ENCODE data around the gene DDX5.

The DDX5 gene

GRCh38 chr17:64508683-64509082, 2.6 kb upstream of the DDX5 start:
- H3K4me1 ChIP-seq (ENCODE audit: insufficient read depth, low read length): peaks cover 23% of the 10 kb centered on the region
- H3K27ac ChIP-seq (ENCODE audit: low read depth, low read length): no peak overlapping the region
- H3K27me3 ChIP-seq (ENCODE audit: control insufficient read depth in 1 of 2, insufficient read depth in 2 of 2, low read length in 2 of 2): no peaks in the 10 kb centered on the region
- peak overlapping the region in 1 of 2 donors; percentile 99 for H3K4me3 ChIP-seq (ENCODE audit: low read depth in 1 of 2, low read length in 2 of 2)
- peaks cover 41% of the 10 kb centered on the region for H3K36me3 ChIP-seq (ENCODE audit: insufficient read depth, low read length)
- H3K9ac ChIP-seq (ENCODE audit: low read length): peak overlapping the region; percentile 97
- H3K9me3 ChIP-seq (ENCODE audit: low read length): no peaks in the 10 kb centered on the region

- peak overlapping the region; percentile 95 to 99 for H3K4me3 ChIP-seq (ENCODE audit: low read depth in 1 of 2, low read length in 2 of 2)
- H3K9me3 ChIP-seq (ENCODE audit: low read length): no peaks in the 10 kb centered on the region
- H3K36me3 ChIP-seq (ENCODE audit: insufficient read depth, low read length): peaks cover 47% of the 10 kb centered on the region
- peak overlapping the region; percentile 100 for H3K27ac ChIP-seq (ENCODE audit: low read depth, low read length)
- H3K27me3 ChIP-seq (ENCODE audit: control insufficient read depth in 1 of 2, insufficient read depth in 2 of 2, low read length in 2 of 2): no peaks in the 10 kb centered on the region
- H3K9ac ChIP-seq (ENCODE audit: low read length): peak overlapping the region; percentile 97
- peaks cover 36% of the 10 kb centered on the region for H3K4me1 ChIP-seq (ENCODE audit: insufficient read depth, low read length)
These were observed 1.3 kb upstream of the DDX5 start for GRCh38 chr17:64507413-64507782.

DNA sequence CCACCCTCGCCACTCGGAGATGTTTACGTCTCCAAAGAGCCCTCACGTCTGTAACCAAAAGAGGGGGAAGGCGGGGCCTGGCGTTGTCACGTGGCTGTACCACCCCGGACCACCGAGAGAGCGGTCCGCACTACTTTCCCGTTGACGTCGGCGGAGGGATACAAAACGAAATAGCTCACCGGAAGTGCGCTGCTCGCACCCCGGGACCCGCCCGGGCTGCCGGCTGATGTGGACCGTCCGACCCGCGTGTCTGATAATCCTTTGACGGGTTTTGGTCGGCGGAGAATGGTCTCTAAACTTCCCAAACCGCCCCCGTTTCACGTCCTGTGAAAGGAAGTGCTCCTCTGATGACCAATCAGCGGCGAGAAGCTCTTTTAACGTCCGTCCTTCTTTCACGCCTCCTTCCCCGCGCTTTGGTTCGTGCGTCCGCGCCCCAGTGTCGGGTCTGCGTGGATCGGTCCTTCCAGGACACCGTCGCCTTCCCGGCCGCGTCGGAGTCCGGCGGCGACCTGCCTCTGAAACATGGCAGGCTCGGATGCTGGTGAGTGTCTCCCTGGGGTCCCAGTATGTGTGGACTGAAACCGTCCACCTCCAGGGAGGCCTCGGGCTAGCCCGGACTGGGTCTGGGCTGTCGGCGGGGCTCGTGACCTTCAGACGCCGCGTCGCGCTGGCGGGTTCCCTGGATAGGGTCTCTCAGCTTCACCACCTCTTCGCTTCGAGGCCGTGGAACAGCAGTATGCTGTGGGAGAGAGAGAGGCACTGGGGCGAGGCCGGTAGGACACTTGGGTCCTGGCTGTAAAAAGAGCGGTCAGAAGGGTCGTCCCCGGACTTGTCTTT, 705 bp upstream of the DDX5 start, which contains the start of gene CEP95:
TSS of gene CEP95 (plus strand) at position 402 of the 837 bp plus-strand sequence. CDS start at position 523, 121 bp downstream.
- Histone ChIP-seq H3K4me3 (ENCODE audit: low read depth in 1 of 2, low read length in 2 of 2) (peak within 1 kb of the TSS; percentile 95 to 99), H3K4me1 (ENCODE audit: insufficient read depth, low read length) (peaks cover 42% of the 10 kb centered on the region), H3K36me3 (ENCODE audit: insufficient read depth, low read length) (peaks cover 49% of the 10 kb centered on the region), H3K27ac (ENCODE audit: low read depth, low read length) (peak within 1 kb of the TSS; percentile 100), H3K9me3 (ENCODE audit: low read length) (no peaks in the 10 kb centered on the region), H3K27me3 (ENCODE audit: control insufficient read depth in 1 of 2, insufficient read depth in 2 of 2, low read length in 2 of 2) (no peaks in the 10 kb centered on the region), H3K9ac (ENCODE audit: low read length) (peak within 1 kb of the TSS; percentile 100)

DNA sequence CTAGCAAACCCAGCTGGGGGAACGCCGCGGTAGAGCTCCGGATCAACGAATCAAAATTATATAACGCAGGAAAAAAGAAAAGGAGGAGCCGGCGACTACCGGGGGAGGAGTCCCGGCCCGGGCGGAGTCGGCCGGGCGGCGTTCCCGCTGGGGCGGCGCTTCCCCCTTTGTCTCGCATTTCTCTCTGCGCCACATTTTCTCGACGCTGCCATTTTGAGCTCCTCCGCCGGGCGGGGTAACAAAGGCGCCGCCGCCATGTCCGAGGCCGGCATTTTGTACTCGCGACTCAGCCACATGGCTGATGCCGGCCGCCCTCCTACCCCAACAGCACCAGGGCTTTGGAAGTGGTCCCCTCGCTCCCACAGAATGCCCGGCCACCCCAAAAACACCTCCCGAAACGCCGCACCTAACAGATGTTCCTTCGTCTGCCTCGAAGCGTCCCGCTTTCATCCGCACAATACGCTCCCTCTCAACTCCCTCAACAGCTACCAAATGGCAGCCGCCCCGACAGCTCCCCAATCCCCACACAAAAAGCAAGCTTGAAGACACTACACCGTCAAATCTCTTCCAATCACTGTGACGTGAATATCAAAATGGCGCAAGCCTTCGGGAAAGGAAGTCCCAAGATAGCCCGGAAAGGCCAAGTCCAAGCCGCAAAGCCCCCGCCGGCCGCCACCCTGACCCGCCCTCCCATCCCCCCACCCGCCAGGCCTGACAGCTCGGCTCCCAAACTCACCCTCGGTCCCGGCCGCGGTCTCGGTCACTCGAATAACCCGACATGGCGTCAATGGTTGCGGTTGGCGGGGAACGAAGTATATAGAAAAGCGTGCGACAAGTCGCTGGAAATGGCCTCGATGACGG, 519 bp downstream of the DDX5 start:
- Histone ChIP-seq H3K9me3 (ENCODE audit: low read length) (no peaks in the 10 kb centered on the region), H3K9ac (ENCODE audit: low read length) (peak overlapping the region; percentile 100), H3K27me3 (ENCODE audit: control insufficient read depth in 1 of 2, insufficient read depth in 2 of 2, low read length in 2 of 2) (no peaks in the 10 kb centered on the region), H3K27ac (ENCODE audit: low read depth, low read length) (peak overlapping the region; percentile 100), H3K4me3 (ENCODE audit: low read depth in 1 of 2, low read length in 2 of 2) (peak overlapping the region; percentile 86 to 99), H3K4me1 (ENCODE audit: insufficient read depth, low read length) (peaks cover 51% of the 10 kb centered on the region), H3K36me3 (ENCODE audit: insufficient read depth, low read length) (peaks cover 56% of the 10 kb centered on the region)

GRCh38 chr17:64504769-64505339, 1.2 kb downstream of the DDX5 start:
- peaks cover 57% of the 10 kb centered on the region for H3K4me1 ChIP-seq (ENCODE audit: insufficient read depth, low read length)
- peak overlapping the region; percentile 100 for H3K9ac ChIP-seq (ENCODE audit: low read length)
- H3K36me3 ChIP-seq (ENCODE audit: insufficient read depth, low read length): peaks cover 56% of the 10 kb centered on the region
- H3K4me3 ChIP-seq (ENCODE audit: low read depth in 1 of 2, low read length in 2 of 2): peak overlapping the region; percentile 83 to 99
- no peaks in the 10 kb centered on the region for H3K27me3 ChIP-seq (ENCODE audit: control insufficient read depth in 1 of 2, insufficient read depth in 2 of 2, low read length in 2 of 2)
- H3K27ac ChIP-seq (ENCODE audit: low read depth, low read length): peak overlapping the region; percentile 100
- H3K9me3 ChIP-seq (ENCODE audit: low read length): no peaks in the 10 kb centered on the region

- peak overlapping the region; percentile 100 for H3K27ac ChIP-seq (ENCODE audit: low read depth, low read length)
- H3K9me3 ChIP-seq (ENCODE audit: low read length): no peaks in the 10 kb centered on the region
- H3K36me3 ChIP-seq (ENCODE audit: insufficient read depth, low read length): peaks cover 60% of the 10 kb centered on the region
- peaks cover 55% of the 10 kb centered on the region for H3K4me1 ChIP-seq (ENCODE audit: insufficient read depth, low read length)
- peak overlapping the region; percentile 100 for H3K9ac ChIP-seq (ENCODE audit: low read length)
- H3K27me3 ChIP-seq (ENCODE audit: control insufficient read depth in 1 of 2, insufficient read depth in 2 of 2, low read length in 2 of 2): no peaks in the 10 kb centered on the region
- H3K4me3 ChIP-seq (ENCODE audit: low read depth in 1 of 2, low read length in 2 of 2): peak overlapping the region; percentile 83 to 99
These were observed 2.0 kb downstream of the DDX5 start for GRCh38 chr17:64503821-64504768.

GRCh38 chr17:64503341-64503740, 2.7 kb downstream of the DDX5 start:
- peaks cover 50% of the 10 kb centered on the region for H3K4me1 ChIP-seq (ENCODE audit: insufficient read depth, low read length)
- H3K4me3 ChIP-seq (ENCODE audit: low read depth in 1 of 2, low read length in 2 of 2): no peak overlapping the region
- no peaks in the 10 kb centered on the region for H3K9me3 ChIP-seq (ENCODE audit: low read length)
- no peak overlapping the region for H3K27ac ChIP-seq (ENCODE audit: low read depth, low read length)
- peak overlapping the region; percentile 100 for H3K9ac ChIP-seq (ENCODE audit: low read length)
- H3K27me3 ChIP-seq (ENCODE audit: control insufficient read depth in 1 of 2, insufficient read depth in 2 of 2, low read length in 2 of 2): no peaks in the 10 kb centered on the region
- H3K36me3 ChIP-seq (ENCODE audit: insufficient read depth, low read length): peaks cover 66% of the 10 kb centered on the region

DNA sequence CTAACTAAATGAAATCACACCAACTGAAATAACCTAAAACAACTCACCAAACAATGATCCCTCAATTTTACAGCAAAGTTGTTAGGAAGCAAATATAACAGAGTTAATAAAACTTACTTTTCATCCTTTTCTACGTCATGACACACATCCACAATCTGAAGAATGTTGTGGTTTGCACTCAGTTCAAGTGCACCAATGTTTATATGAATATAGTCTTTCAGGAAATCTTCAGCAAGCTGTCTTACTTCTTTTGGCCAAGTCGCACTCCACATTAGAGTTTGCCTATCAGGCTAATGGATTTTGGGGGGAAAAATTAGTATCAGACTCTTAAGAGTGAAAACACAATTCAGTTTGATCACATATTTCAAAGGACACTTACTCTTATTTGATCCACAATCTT, 3.3 kb downstream of the DDX5 start:
- H3K4me1 ChIP-seq (ENCODE audit: insufficient read depth, low read length): peaks cover 45% of the 10 kb centered on the region
- H3K9me3 ChIP-seq (ENCODE audit: low read length): no peaks in the 10 kb centered on the region
- H3K36me3 ChIP-seq (ENCODE audit: insufficient read depth, low read length): peaks cover 71% of the 10 kb centered on the region
- H3K9ac ChIP-seq (ENCODE audit: low read length): no peak overlapping the region
- H3K27ac ChIP-seq (ENCODE audit: low read depth, low read length): no peak overlapping the region
- no peak overlapping the region for H3K4me3 ChIP-seq (ENCODE audit: low read depth in 1 of 2, low read length in 2 of 2)
- no peaks in the 10 kb centered on the region for H3K27me3 ChIP-seq (ENCODE audit: control insufficient read depth in 1 of 2, insufficient read depth in 2 of 2, low read length in 2 of 2)

DNA sequence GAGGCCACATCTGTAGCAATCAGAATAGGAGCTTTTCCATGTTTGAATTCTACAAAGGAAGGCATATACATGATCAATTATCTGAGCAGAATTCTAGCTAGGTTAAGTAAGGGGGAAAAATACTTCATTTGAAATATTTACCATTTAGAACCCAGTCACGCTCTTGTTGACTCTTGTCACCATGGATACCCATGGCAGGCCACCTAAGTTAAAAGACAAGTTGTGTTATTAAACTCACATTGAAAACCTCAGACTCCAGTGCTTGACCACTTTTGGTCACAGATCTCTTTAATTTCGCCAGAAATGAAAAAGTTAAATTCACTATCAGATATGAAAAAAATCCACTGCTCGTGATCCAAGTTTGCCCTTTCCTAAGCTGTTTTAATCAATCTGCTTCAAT, 4.1 kb downstream of the DDX5 start:
- H3K36me3 ChIP-seq (ENCODE audit: insufficient read depth, low read length): peaks cover 75% of the 10 kb centered on the region
- no peaks in the 10 kb centered on the region for H3K27me3 ChIP-seq (ENCODE audit: control insufficient read depth in 1 of 2, insufficient read depth in 2 of 2, low read length in 2 of 2)
- H3K4me3 ChIP-seq (ENCODE audit: low read depth in 1 of 2, low read length in 2 of 2): no peak overlapping the region
- H3K27ac ChIP-seq (ENCODE audit: low read depth, low read length): no peak overlapping the region
- peaks cover 52% of the 10 kb centered on the region for H3K4me1 ChIP-seq (ENCODE audit: insufficient read depth, low read length)
- no peak overlapping the region for H3K9ac ChIP-seq (ENCODE audit: low read length)
- H3K9me3 ChIP-seq (ENCODE audit: low read length): no peaks in the 10 kb centered on the region

GRCh38 chr17:64500862-64501765, 5.0 kb downstream of the DDX5 start:
- Histone ChIP-seq H3K9ac (ENCODE audit: low read length) (no peak overlapping the region), H3K4me3 (ENCODE audit: low read depth in 1 of 2, low read length in 2 of 2) (no peak overlapping the region), H3K36me3 (ENCODE audit: insufficient read depth, low read length) (peaks cover 75% of the 10 kb centered on the region), H3K9me3 (ENCODE audit: low read length) (no peaks in the 10 kb centered on the region), H3K27me3 (ENCODE audit: control insufficient read depth in 1 of 2, insufficient read depth in 2 of 2, low read length in 2 of 2) (no peaks in the 10 kb centered on the region), H3K27ac (ENCODE audit: low read depth, low read length) (no peak overlapping the region), H3K4me1 (ENCODE audit: insufficient read depth, low read length) (peaks cover 55% of the 10 kb centered on the region)
